Measurements from ENCODE around the gene LONRF2. TPM values are rescaled to one million over a fixed set of nuclear protein-coding genes. Genes with fewer than 3 reads are reported as not detected.

The LONRF2 gene
- total and polyA plus RNA-seq, 2 donors, result 0.24 to 0.62 TPM

DNA sequence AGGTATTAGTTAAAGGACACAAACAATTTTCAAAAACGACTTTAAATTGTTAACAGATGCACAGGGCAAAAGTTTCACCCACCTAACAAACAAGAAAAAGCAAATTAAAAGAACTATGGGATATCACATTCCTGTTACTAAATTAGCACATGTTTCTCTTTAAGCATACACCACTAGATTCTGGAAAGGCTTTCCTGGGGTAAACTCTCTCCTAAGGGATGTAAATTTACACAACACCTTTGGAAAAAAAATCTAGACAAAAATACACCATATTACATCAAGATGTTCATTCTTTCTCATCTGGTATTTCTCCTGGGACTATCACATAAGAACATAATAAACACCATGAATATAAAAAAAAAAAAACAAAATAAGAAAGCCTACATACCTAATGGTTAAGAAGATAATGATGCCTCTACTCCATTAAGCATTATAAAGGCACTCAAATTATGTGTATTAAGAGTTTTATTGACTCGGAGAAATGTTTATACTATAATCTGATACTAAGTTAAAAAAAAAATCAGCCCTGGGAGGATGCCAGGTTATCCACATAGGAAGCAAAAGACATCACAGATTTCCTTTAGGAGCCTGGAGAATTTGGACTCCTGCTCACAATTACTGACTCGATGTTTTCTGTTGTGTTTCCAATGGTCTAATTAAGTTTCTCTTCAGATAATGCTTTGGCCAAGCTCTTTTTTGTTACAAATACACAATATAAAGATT is 97.2 kb downstream of the LONRF2 start:
- no peaks in the 10 kb centered on the region for H3K36me3 ChIP-seq (ENCODE audit: control insufficient read depth in 2 of 2, insufficient read depth in 2 of 2, low read length in 1 of 2)
- H3K4me1 ChIP-seq (ENCODE audit: control insufficient read depth in 2 of 2, insufficient read depth in 2 of 2, low read length in 2 of 2), result no peaks in the 10 kb centered on the region
- no peaks in the 10 kb centered on the region for H3K27me3 ChIP-seq (ENCODE audit: control insufficient read depth in 2 of 2, insufficient read depth in 1 of 2, low read length in 1 of 2)
- no peak for DNase-seq (ENCODE audit: low read depth in 6 of 9, low spot score in 9 of 9)
- no peak overlapping the region for H3K27ac ChIP-seq (ENCODE audit: low read depth in 1 of 2, low read length in 1 of 2)
- H3K9me3 ChIP-seq (ENCODE audit: control insufficient read depth in 2 of 2, insufficient read depth in 1 of 2, low read length in 1 of 2), result no peaks in the 10 kb centered on the region
- WGBS, result 91% methylated on average over 3 of the region's 3 CpGs
- no peak overlapping the region for H3K4me3 ChIP-seq (ENCODE audit: low read length in 2 of 2)

DNA sequence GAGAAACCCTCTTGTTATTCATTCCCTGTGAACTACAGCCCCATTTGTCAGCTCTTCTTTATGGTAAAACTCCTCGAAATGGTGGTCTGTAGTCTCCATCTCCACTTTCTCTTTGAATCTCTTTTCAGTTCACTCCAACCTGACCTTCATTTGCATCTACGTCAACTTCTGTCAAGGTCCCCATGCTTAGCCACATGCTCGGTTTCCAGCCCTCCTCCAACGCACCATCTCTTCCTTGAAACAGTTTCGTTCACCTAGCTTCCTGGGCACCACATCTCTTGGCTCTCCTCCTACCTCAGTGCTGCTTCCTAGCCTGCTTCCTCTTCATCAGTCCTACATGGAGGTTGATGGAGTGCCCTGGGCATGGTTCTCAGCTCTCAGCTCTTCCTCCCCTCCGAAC is 98.8 kb downstream of the LONRF2 start:
- H3K4me3 ChIP-seq (ENCODE audit: low read length in 2 of 2), result no peak overlapping the region
- no peaks in the 10 kb centered on the region for H3K9me3 ChIP-seq (ENCODE audit: control insufficient read depth in 2 of 2, insufficient read depth in 1 of 2, low read length in 1 of 2)
- DNase-seq (ENCODE audit: low read depth in 6 of 9, low spot score in 9 of 9), result no peak
- H3K4me1 ChIP-seq (ENCODE audit: control insufficient read depth in 2 of 2, insufficient read depth in 2 of 2, low read length in 2 of 2), result no peaks in the 10 kb centered on the region
- no peaks in the 10 kb centered on the region for H3K27me3 ChIP-seq (ENCODE audit: control insufficient read depth in 2 of 2, insufficient read depth in 1 of 2, low read length in 1 of 2)
- no peaks in the 10 kb centered on the region for H3K36me3 ChIP-seq (ENCODE audit: control insufficient read depth in 2 of 2, insufficient read depth in 2 of 2, low read length in 1 of 2)
- WGBS, result 97% methylated on average over 6 of the region's 6 CpGs
- no peak overlapping the region for H3K27ac ChIP-seq (ENCODE audit: low read depth in 1 of 2, low read length in 1 of 2)

Other genes starting within 250 kb of the LONRF2 start
- gene AFF3, start 179.9 kb downstream of the LONRF2 start, total RNA-seq, result 9.7 TPM
- gene AFF3, start 179.9 kb downstream of the LONRF2 start, polyA plus RNA-seq, result 5.3 TPM
- gene CHST10, start 95.2 kb upstream of the LONRF2 start, total RNA-seq, result 7.1 TPM
- gene CHST10, start 95.2 kb upstream of the LONRF2 start, polyA plus RNA-seq, result 4.0 TPM
- gene NMS, start 148.0 kb upstream of the LONRF2 start, total RNA-seq, result not detected
- 0.84 TPM for gene NMS, start 148.0 kb upstream of the LONRF2 start, polyA plus RNA-seq
- 15.0 TPM for gene PDCL3, start 240.5 kb upstream of the LONRF2 start, total RNA-seq
- 29.5 TPM for gene PDCL3, start 240.5 kb upstream of the LONRF2 start, polyA plus RNA-seq

Measured in thymus (tissue), 11 donors.